ENCODE results near the gene IGF1R.

The IGF1R gene

GRCh38 chr15:98855815-98856531, 207.6 kb downstream of the IGF1R start:
- DNase-seq (ENCODE audit: low spot score) (no peak), ATAC-seq (ENCODE audit: low read depth) (no peak)
- no peaks in the 10 kb centered on the region for H3K36me3 ChIP-seq (ENCODE audit: low read depth)
- no peaks in the 10 kb centered on the region for H3K9me3 ChIP-seq (ENCODE audit: severe bottlenecking)
- no peak overlapping the region for H3K4me3 ChIP-seq (ENCODE audit: severe bottlenecking)
- no peaks in the 10 kb centered on the region for H3K27me3 ChIP-seq (ENCODE audit: insufficient read depth, poor library complexity, severe bottlenecking)
- peak overlapping the region; percentile 100 for H3K27ac ChIP-seq (ENCODE audit: poor library complexity, severe bottlenecking)
- no peak for TF ChIP-seq CTCF (IDR thresholded peaks at IDR 0.05; ENCODE audit: poor library complexity, severe bottlenecking)
- peaks cover 90% of the 10 kb centered on the region for H3K4me1 ChIP-seq (ENCODE audit: insufficient read depth, poor library complexity, severe bottlenecking)

GRCh38 chr15:98856532-98856907, 208.2 kb downstream of the IGF1R start:
- Histone ChIP-seq H3K27ac (ENCODE audit: poor library complexity, severe bottlenecking) (peak overlapping the region; percentile 100), H3K4me3 (ENCODE audit: severe bottlenecking) (no peak overlapping the region), H3K4me1 (ENCODE audit: insufficient read depth, poor library complexity, severe bottlenecking) (peaks cover 84% of the 10 kb centered on the region), H3K36me3 (ENCODE audit: low read depth) (no peaks in the 10 kb centered on the region), H3K9me3 (ENCODE audit: severe bottlenecking) (no peaks in the 10 kb centered on the region), H3K27me3 (ENCODE audit: insufficient read depth, poor library complexity, severe bottlenecking) (no peaks in the 10 kb centered on the region)
- ATAC-seq (ENCODE audit: low read depth) = peak; percentile 42
- DNase-seq (ENCODE audit: low spot score) = no peak
- TF ChIP-seq CTCF (IDR thresholded peaks at IDR 0.05; ENCODE audit: poor library complexity, severe bottlenecking) = no peak

DNA sequence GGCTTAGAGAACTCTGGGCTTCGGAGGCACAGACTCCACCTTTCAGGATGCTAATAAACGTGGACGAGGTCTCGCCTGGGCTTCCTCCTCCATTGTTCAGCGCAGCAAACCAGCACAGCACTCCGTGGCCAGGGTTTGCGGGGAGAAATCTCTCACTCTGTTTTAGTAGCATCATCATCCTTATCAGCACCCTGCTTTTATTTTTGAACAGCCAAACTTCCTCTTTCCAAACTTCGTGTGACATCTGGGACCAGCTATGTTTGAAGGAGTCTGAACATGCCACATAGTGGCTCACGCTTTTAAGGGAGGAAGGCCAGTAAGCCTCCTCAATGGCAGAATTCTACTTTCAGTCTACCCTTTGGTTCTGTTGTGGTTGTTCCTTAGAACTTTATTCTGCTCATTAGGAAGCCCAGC, 210.3 kb downstream of the IGF1R start:
- Histone ChIP-seq H3K4me3 (ENCODE audit: severe bottlenecking) (no peak overlapping the region), H3K9me3 (ENCODE audit: severe bottlenecking) (no peaks in the 10 kb centered on the region), H3K27ac (ENCODE audit: poor library complexity, severe bottlenecking) (peak overlapping the region; percentile 100), H3K4me1 (ENCODE audit: insufficient read depth, poor library complexity, severe bottlenecking) (peaks cover 71% of the 10 kb centered on the region), H3K27me3 (ENCODE audit: insufficient read depth, poor library complexity, severe bottlenecking) (no peaks in the 10 kb centered on the region), H3K36me3 (ENCODE audit: low read depth) (no peaks in the 10 kb centered on the region)
- TF ChIP-seq CTCF (IDR thresholded peaks at IDR 0.05; ENCODE audit: poor library complexity, severe bottlenecking) = no peak
- DNase-seq (ENCODE audit: low spot score) (no peak), ATAC-seq (ENCODE audit: low read depth) (no peak)

- Histone ChIP-seq H3K36me3 (ENCODE audit: low read depth) (no peaks in the 10 kb centered on the region), H3K27ac (ENCODE audit: poor library complexity, severe bottlenecking) (peak overlapping the region; percentile 100), H3K9me3 (ENCODE audit: severe bottlenecking) (no peaks in the 10 kb centered on the region), H3K4me1 (ENCODE audit: insufficient read depth, poor library complexity, severe bottlenecking) (peaks cover 65% of the 10 kb centered on the region), H3K27me3 (ENCODE audit: insufficient read depth, poor library complexity, severe bottlenecking) (no peaks in the 10 kb centered on the region), H3K4me3 (ENCODE audit: severe bottlenecking) (no peak overlapping the region)
- no peak for TF ChIP-seq CTCF (IDR thresholded peaks at IDR 0.05; ENCODE audit: poor library complexity, severe bottlenecking)
- DNase-seq (ENCODE audit: low spot score) = no peak
- no peak for ATAC-seq (ENCODE audit: low read depth)
Observed at GRCh38 chr15:98859149-98859548, 210.8 kb downstream of the IGF1R start.

GRCh38 chr15:98860281-98861041, 212.1 kb downstream of the IGF1R start:
- ATAC-seq (ENCODE audit: low read depth) (no peak), DNase-seq (ENCODE audit: low spot score) (no peak)
- no peak for TF ChIP-seq CTCF (IDR thresholded peaks at IDR 0.05; ENCODE audit: poor library complexity, severe bottlenecking)
- Histone ChIP-seq H3K27me3 (ENCODE audit: insufficient read depth, poor library complexity, severe bottlenecking) (no peaks in the 10 kb centered on the region), H3K4me3 (ENCODE audit: severe bottlenecking) (no peak overlapping the region), H3K27ac (ENCODE audit: poor library complexity, severe bottlenecking) (peak overlapping the region; percentile 100), H3K9me3 (ENCODE audit: severe bottlenecking) (no peaks in the 10 kb centered on the region), H3K4me1 (ENCODE audit: insufficient read depth, poor library complexity, severe bottlenecking) (peaks cover 64% of the 10 kb centered on the region), H3K36me3 (ENCODE audit: low read depth) (no peaks in the 10 kb centered on the region)
